HepG2 (cell line): Measurements from ENCODE around the gene HTRA3. TPM values are rescaled to one million over a fixed set of nuclear protein-coding genes. Genes with fewer than 3 reads are reported as not detected.

Experiments
- ATAC-seq: fragments of 200-7000 bp; cut with Tn5 transposase; 3 replicates; pipeline ENCODE4 v1.9.1; 2020; ENCODE audit warnings: mild to moderate bottlenecking, moderate library complexity
- BruUV-seq: library from RNA; stranded (reverse); fragments of 400-500 nt; replicated peaks from 2 replicates; lab custom pipeline; 2021; lab: Mats Ljungman, UMichigan
- CTCF ChIA-PET: fragments of 300-600 bp; formaldehyde crosslinking; extraction: SDS; loops from one replicate; lab custom pipeline; 2021; ENCODE audit warnings: low total read pairs, inconsistent platforms, low intra/inter-chr PET ratio; lab: Yijun Ruan, JAX
- POLR2A ChIA-PET: fragments of 350-600 bp; sonication (Branson Sonifier 250); formaldehyde crosslinking; loops from one replicate; lab custom pipeline; 2020; ENCODE audit warnings: antibody characterized with exemption, inconsistent platforms; lab: Yijun Ruan, JAX
- DNase-seq: peaks from one replicate; pipeline ENCODE4 v3.0.0-alpha.2; 2015; ENCODE audit warnings: low spot score
- FAIRE-seq: peaks from 3 replicates; lab custom pipeline; 2011; peaks lifted over from hg19 to GRCh38; lab: Jason Lieb, UNC
- H2AFZ ChIP-seq: one replicate; pipeline ENCODE4 v1.6.1; 2011; ENCODE audit warnings: low read length, inconsistent platforms
- H3K27ac ChIP-seq: fragments of 300-600 bp; 3 replicates; pipeline ENCODE4 v1.8.0; 2011; ENCODE audit warnings: mixed run types, mild to moderate bottlenecking, mixed read lengths, low read length, inconsistent platforms; ENCODE audit not compliant: insufficient read depth; ENCODE audit errors: extremely low read length
- H3K27me3 ChIP-seq, 2 experiments: fragments of 200-600 bp in 1 of 2; 2 replicates in 1 of 2; 3 replicates in 1 of 2; pipeline versions ENCODE4 v1.6.0 to v1.8.0; 2011; ENCODE audit warnings: low read length in 2 of 2, mild to moderate bottlenecking in 2 of 2, moderate library complexity in 2 of 2, inconsistent platforms in 1 of 2; ENCODE audit not compliant: insufficient read depth in 2 of 2, control insufficient read depth in 1 of 2
- H3K36me3 ChIP-seq, 2 experiments: fragments of 200-600 bp in 1 of 2; replicated peaks in 1 of 2; 2 replicates in 1 of 2; 3 replicates in 1 of 2; pipeline versions ENCODE4 v1.5.1 to v1.8.0; 2011; ENCODE audit warnings: low read length in 2 of 2, inconsistent platforms in 1 of 2; ENCODE audit not compliant: insufficient read depth in 2 of 2, control insufficient read depth in 1 of 2
- H3K4me1 ChIP-seq: 2 replicates; pipeline ENCODE4 v1.5.1; 2012; ENCODE audit warnings: low read length, inconsistent platforms; ENCODE audit not compliant: insufficient read depth
- H3K4me2 ChIP-seq: 2 replicates; pipeline ENCODE4 v1.6.0; 2011; ENCODE audit warnings: low read depth, low read length, inconsistent platforms
- H3K4me3 ChIP-seq, 3 experiments: fragments of 200-600 bp in 1 of 3; sonication (generic), shearing (Covaris generic) in 1 of 3; replicated peaks in 1 of 3; 2 replicates each; pipeline ENCODE4 v1.5.1; 2011 to 2016; ENCODE audit warnings: low read length in 3 of 3, inconsistent platforms in 2 of 3, low read depth in 2 of 3, mild to moderate bottlenecking in 2 of 3, control low read depth in 1 of 3, mixed read lengths in 1 of 3; ENCODE audit not compliant: insufficient read depth in 1 of 3
- H3K79me2 ChIP-seq: one replicate; pipeline ENCODE4 v1.6.1; 2011; ENCODE audit warnings: low read length, inconsistent platforms; ENCODE audit not compliant: insufficient read depth
- H3K9ac ChIP-seq: 2 replicates; pipeline ENCODE4 v1.6.0; 2011; ENCODE audit warnings: mild to moderate bottlenecking, low read depth, low read length, inconsistent platforms; ENCODE audit not compliant: insufficient read depth
- H3K9me3 ChIP-seq: 2 replicates; pipeline ENCODE4 v1.5.1; 2012; ENCODE audit warnings: mild to moderate bottlenecking, low read length
- H4K20me1 ChIP-seq: 2 replicates; pipeline ENCODE4 v1.6.0; 2011; ENCODE audit warnings: inconsistent platforms, mild to moderate bottlenecking, low read length, moderate library complexity; ENCODE audit not compliant: insufficient read depth
- HNRNPL ChIP-seq: fragments of 200-400 bp; formaldehyde crosslinking; IDR thresholded peaks from 2 replicates; pipeline ENCODE4 v1.6.1; 2017; ENCODE audit warnings: mild to moderate bottlenecking, low read depth, low read length
- KLF6 ChIP-seq: IDR thresholded peaks from 2 replicates; pipeline ENCODE4 v1.8.0; 2016; ENCODE audit warnings: missing biosample characterization, missing genetic modification reagents
- RXRA ChIP-seq: sonication (generic); formaldehyde crosslinking; IDR thresholded peaks from 2 replicates; pipeline ENCODE4 v1.5.1; 2020; ENCODE audit warnings: missing genetic modification reagents
- UBTF ChIP-seq: sonication (generic); formaldehyde crosslinking; IDR thresholded peaks from 2 replicates; pipeline ENCODE4 v1.4.0; 2020; ENCODE audit warnings: mild to moderate bottlenecking, missing genetic modification reagents
- ZFP91 ChIP-seq: sonication (generic); formaldehyde crosslinking; IDR thresholded peaks from 2 replicates; pipeline ENCODE4 v1.9.0; 2022; ENCODE audit warnings: missing genetic modification reagents, mild to moderate bottlenecking, borderline replicate concordance
- WGBS: methylation state at CpG from one replicate; pipeline ENCODE4 v1.1.6; 2017; ENCODE audit warnings: low lambda C conversion rate; 5-methylcytosine and 5-hydroxymethylcytosine counted together
- in situ Hi-C: cut with HindIII; loops from 2 replicates; pipeline ENCODE4 v1.10.0; 2017; ENCODE audit warnings: low pct_unique_long_range_greater_than_20kb; ENCODE audit not compliant: extremely low pct_ligation_motif_present
- intact Hi-C: fragments of 100-400 bp; cut with micrococcal nuclease; formaldehyde crosslinking; loops from one replicate; pipeline ENCODE4 v1.10.0; 2022; ENCODE audit not compliant: unreplicated experiment
- polyA plus RNA-seq, 8 experiments: library from polyadenylated mRNA; depleted of rRNA in 3 of 8; stranded (reverse) in 7 of 8; unstranded in 1 of 8; fragments of >200 nt; fragmentation: Illumina TruSeq in 4 of 8; extraction: Trizol in 4 of 8; gene quantifications; 2 replicates each; pipeline versions ENCODE4 v1.2.1 to v1.2.3, GENCODE V29; 2011 to 2016; ENCODE audit warnings: low read depth in 4 of 8, missing spikeins in 1 of 8, mixed read lengths in 1 of 8; ENCODE audit not compliant: insufficient read depth in 1 of 8
- total RNA-seq, 5 experiments: library from RNA; depleted of rRNA; stranded (reverse); fragments of >200 nt; fragmentation: Illumina TruSeq; extraction: Trizol; gene quantifications; 2 replicates each; pipeline ENCODE4 v1.2.3, GENCODE V29; 2016; ENCODE audit warnings: low read depth in 1 of 5
- TF ChIP-seq, protein P1 (sequence below): sonication (generic); formaldehyde crosslinking; IDR thresholded peaks from 2 replicates; pipeline ENCODE4 v1.5.0; 2020; ENCODE audit warnings: mild to moderate bottlenecking, missing genetic modification reagents

Gene HTRA3
- total and polyA plus RNA-seq, 2 of the 13 experiments (the other 11 are each of a cell fraction or from before 2014, with no cell fraction given) = 0.17 TPM; not detected in 1

GRCh38 chr4:8262637-8263322 is 6.8 kb upstream of the HTRA3 start:
- H4K20me1 ChIP-seq = no peaks in the 10 kb centered on the region
- peak overlapping the region; percentile 43 for H3K4me2 ChIP-seq
- TF ChIP-seq, protein P1, sequence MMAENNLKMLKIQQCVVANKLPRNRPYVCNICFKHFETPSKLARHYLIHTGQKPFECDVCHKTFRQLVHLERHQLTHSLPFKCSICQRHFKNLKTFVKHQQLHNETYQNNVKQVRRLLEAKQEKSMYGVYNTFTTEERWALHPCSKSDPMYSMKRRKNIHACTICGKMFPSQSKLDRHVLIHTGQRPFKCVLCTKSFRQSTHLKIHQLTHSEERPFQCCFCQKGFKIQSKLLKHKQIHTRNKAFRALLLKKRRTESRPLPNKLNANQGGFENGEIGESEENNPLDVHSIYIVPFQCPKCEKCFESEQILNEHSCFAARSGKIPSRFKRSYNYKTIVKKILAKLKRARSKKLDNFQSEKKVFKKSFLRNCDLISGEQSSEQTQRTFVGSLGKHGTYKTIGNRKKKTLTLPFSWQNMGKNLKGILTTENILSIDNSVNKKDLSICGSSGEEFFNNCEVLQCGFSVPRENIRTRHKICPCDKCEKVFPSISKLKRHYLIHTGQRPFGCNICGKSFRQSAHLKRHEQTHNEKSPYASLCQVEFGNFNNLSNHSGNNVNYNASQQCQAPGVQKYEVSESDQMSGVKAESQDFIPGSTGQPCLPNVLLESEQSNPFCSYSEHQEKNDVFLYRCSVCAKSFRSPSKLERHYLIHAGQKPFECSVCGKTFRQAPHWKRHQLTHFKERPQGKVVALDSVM = peak; percentile 70
- TF ChIP-seq RXRA (CRISPR knock-in tag) (peak; percentile 31; the same call in 1 of the 2 replicates), HNRNPL (0 out of 2 replicates have a peak, but pooled peaks have one; percentile 50), ZFP91 (CRISPR knock-in tag) (peak; percentile 52; the same call in 1 of the 2 replicates), KLF6 (CRISPR knock-in tag) (no peak), UBTF (CRISPR knock-in tag) (peak; percentile 37; the same call in 1 of the 2 replicates)
- H3K9me3 ChIP-seq = no peaks in the 10 kb centered on the region
- in situ Hi-C loops (no loop called here), intact Hi-C loops (no loop called here)
- peaks cover 11 to 48% of the 10 kb centered on the region in 2 experiments; a peak in 3 of 5 replicates for H3K27me3 ChIP-seq
- H3K79me2 ChIP-seq = no peaks in the 10 kb centered on the region
- BruUV-seq = no TSS peak
- DNase-seq (no peak), FAIRE-seq (no peak), ATAC-seq (peak; percentile 42)
- H3K4me3 ChIP-seq = peak overlapping the region in 1 of 3 experiments; percentile 35; a peak in 1 of 6 replicates
- peaks cover 32% of the 10 kb centered on the region for H3K4me1 ChIP-seq
- H3K27ac ChIP-seq = no peak overlapping the region
- H2AFZ ChIP-seq = no peak overlapping the region
- no peak overlapping the region for H3K9ac ChIP-seq
- WGBS = 9% methylated on average over 13 of the region's 23 CpGs
- ChIA-PET POLR2A (interaction anchor here (0.6 kb wide), 1 partner anchor 20 kb away, joined by 3 read pairs; no protein-coding TSS in a partner anchor), CTCF (no interaction called here)
- no peaks in the 10 kb centered on the region for H3K36me3 ChIP-seq
